HCT116 (cell line): Measurements from ENCODE around the gene OR4B1.

Experiments
- CEBPB ChIP-seq: IDR thresholded peaks from 2 replicates; pipeline ENCODE4 v1.6.1; 2012; ENCODE audit warnings: low read depth
- EZH2 ChIP-seq: fragments of 200-600 bp; sonication (generic); IDR thresholded peaks from 2 replicates; pipeline ENCODE4 v1.6.1; 2017; ENCODE audit warnings: antibody characterized with exemption, mixed run types
- EZH2phosphoT487 ChIP-seq: fragments of 200-600 bp; IDR thresholded peaks from 2 replicates; pipeline ENCODE4 v1.6.1; 2018; ENCODE audit warnings: antibody characterized with exemption, borderline replicate concordance
- JUND ChIP-seq: IDR thresholded peaks from 2 replicates; pipeline ENCODE4 v1.6.1; 2012
- POLR2A ChIP-seq: IDR thresholded peaks from 2 replicates; pipeline ENCODE4 v1.7.0; 2011; ENCODE audit warnings: borderline replicate concordance; ENCODE audit not compliant: insufficient read depth, insufficient read length; ENCODE audit errors: extremely low read depth
- POLR2AphosphoS5 ChIP-seq: IDR thresholded peaks from 2 replicates; pipeline ENCODE4 v1.6.1; 2011; ENCODE audit warnings: mild to moderate bottlenecking, low read depth, low read length, moderate library complexity
- SIN3A ChIP-seq: IDR thresholded peaks from 2 replicates; pipeline ENCODE4 v1.6.1; 2012; ENCODE audit warnings: low read depth
- SRF ChIP-seq: IDR thresholded peaks from 2 replicates; pipeline ENCODE4 v1.6.1; 2012; ENCODE audit warnings: low read depth
- TCF7L2 ChIP-seq: IDR thresholded peaks from 2 replicates; pipeline ENCODE4 v1.7.0; 2011; ENCODE audit warnings: borderline replicate concordance, inconsistent platforms; ENCODE audit not compliant: insufficient read depth, insufficient read length; ENCODE audit errors: extremely low read depth
- YY1 ChIP-seq: IDR thresholded peaks from 2 replicates; pipeline ENCODE4 v1.6.1; 2011; ENCODE audit warnings: low read length, low read depth, moderate library complexity, mild to moderate bottlenecking; ENCODE audit not compliant: insufficient replicate concordance; ENCODE audit errors: extremely low read depth
- ZNF274 ChIP-seq: fragments of 200-500 bp; sonication (Bioruptor generic); IDR thresholded peaks from 2 replicates; pipeline ENCODE4 v1.6.1; 2014; ENCODE audit warnings: mild to moderate bottlenecking, low read depth, low read length, inconsistent platforms
- TF ChIP-seq, protein P1 (sequence below), 3 experiments: fragments of 200-600 bp in 1 of 3; sonication (generic) in 1 of 3; IDR thresholded peaks in 2 of 3; conservative IDR thresholded peaks in 1 of 3; 2 replicates each; pipeline ENCODE4 v1.5.1; 2012 to 2017; ENCODE audit warnings: low read depth in 2 of 3, low read length in 2 of 3, antibody characterized with exemption in 1 of 3, borderline replicate concordance in 1 of 3, control low read depth in 1 of 3, mild to moderate bottlenecking in 1 of 3, mixed read lengths in 1 of 3, mixed run types in 1 of 3, moderate library complexity in 1 of 3; ENCODE audit not compliant: insufficient read depth in 1 of 3
- TF ChIP-seq, protein P2 (sequence below): IDR thresholded peaks from 2 replicates; pipeline ENCODE4 v1.6.1; 2012; ENCODE audit warnings: low read depth

DNA sequence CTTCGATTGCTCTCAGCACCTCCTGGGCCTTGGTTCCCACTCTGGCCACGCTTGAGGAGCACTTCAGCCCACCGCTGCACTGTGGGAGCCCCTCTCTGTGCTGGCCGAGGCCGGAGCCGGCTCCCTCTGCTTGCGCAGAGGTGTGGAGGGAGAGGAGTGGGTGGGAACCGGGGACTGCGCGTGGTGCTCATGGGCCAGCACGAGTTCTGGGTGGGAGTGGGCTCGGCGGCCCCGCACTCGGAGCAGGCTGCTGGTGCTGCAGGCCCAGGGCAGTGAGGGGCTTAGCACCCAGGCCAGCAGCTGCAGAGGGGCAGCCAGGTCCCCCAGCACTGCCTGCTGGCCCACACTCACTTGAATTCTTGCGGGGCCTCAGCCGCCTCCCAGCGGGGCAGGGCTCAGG lies 12.2 kb downstream of the OR4B1 start:
- TF ChIP-seq POLR2AphosphoS5 (no peak), YY1 (no peak), EZH2phosphoT487 (no peak), TCF7L2 (no peak), JUND (no peak), POLR2A (no peak), EZH2 (no peak), ZNF274 (no peak), SIN3A (no peak), CEBPB (no peak), SRF (no peak)
- TF ChIP-seq, protein P1, sequence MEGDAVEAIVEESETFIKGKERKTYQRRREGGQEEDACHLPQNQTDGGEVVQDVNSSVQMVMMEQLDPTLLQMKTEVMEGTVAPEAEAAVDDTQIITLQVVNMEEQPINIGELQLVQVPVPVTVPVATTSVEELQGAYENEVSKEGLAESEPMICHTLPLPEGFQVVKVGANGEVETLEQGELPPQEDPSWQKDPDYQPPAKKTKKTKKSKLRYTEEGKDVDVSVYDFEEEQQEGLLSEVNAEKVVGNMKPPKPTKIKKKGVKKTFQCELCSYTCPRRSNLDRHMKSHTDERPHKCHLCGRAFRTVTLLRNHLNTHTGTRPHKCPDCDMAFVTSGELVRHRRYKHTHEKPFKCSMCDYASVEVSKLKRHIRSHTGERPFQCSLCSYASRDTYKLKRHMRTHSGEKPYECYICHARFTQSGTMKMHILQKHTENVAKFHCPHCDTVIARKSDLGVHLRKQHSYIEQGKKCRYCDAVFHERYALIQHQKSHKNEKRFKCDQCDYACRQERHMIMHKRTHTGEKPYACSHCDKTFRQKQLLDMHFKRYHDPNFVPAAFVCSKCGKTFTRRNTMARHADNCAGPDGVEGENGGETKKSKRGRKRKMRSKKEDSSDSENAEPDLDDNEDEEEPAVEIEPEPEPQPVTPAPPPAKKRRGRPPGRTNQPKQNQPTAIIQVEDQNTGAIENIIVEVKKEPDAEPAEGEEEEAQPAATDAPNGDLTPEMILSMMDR (IDR thresholded peaks at IDR 0.05 in 2 of 3, conservative IDR thresholded peaks at IDR 0.05 in 1 of 3; ENCODE audit: borderline replicate concordance in 1 of 3, insufficient read depth in 1 of 3, low read depth in 2 of 3, low read length in 2 of 3): no peak
- TF ChIP-seq, protein P2, sequence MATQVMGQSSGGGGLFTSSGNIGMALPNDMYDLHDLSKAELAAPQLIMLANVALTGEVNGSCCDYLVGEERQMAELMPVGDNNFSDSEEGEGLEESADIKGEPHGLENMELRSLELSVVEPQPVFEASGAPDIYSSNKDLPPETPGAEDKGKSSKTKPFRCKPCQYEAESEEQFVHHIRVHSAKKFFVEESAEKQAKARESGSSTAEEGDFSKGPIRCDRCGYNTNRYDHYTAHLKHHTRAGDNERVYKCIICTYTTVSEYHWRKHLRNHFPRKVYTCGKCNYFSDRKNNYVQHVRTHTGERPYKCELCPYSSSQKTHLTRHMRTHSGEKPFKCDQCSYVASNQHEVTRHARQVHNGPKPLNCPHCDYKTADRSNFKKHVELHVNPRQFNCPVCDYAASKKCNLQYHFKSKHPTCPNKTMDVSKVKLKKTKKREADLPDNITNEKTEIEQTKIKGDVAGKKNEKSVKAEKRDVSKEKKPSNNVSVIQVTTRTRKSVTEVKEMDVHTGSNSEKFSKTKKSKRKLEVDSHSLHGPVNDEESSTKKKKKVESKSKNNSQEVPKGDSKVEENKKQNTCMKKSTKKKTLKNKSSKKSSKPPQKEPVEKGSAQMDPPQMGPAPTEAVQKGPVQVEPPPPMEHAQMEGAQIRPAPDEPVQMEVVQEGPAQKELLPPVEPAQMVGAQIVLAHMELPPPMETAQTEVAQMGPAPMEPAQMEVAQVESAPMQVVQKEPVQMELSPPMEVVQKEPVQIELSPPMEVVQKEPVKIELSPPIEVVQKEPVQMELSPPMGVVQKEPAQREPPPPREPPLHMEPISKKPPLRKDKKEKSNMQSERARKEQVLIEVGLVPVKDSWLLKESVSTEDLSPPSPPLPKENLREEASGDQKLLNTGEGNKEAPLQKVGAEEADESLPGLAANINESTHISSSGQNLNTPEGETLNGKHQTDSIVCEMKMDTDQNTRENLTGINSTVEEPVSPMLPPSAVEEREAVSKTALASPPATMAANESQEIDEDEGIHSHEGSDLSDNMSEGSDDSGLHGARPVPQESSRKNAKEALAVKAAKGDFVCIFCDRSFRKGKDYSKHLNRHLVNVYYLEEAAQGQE: no peak
